Stimulated activated CD4-positive, alpha-beta T cell treated with anti-CD3 and anti-CD28 coated beads, Interleukin-12 subunit alpha, Interleukin-12 subunit beta, amount 100 ng/mL, for 4 hours (primary cell): ENCODE measurements around the gene TUBG1.
"Not testable (repeated sequence)": the region's sequence is repeated elsewhere in the genome, so short reads cannot be mapped to it uniquely, and the experiment has no call there.

ENCODE experiments used
- DNase-seq: peaks from one replicate; pipeline ENCODE4 v3.0.0-alpha.2; 2020

TUBG1 gene

DNA sequence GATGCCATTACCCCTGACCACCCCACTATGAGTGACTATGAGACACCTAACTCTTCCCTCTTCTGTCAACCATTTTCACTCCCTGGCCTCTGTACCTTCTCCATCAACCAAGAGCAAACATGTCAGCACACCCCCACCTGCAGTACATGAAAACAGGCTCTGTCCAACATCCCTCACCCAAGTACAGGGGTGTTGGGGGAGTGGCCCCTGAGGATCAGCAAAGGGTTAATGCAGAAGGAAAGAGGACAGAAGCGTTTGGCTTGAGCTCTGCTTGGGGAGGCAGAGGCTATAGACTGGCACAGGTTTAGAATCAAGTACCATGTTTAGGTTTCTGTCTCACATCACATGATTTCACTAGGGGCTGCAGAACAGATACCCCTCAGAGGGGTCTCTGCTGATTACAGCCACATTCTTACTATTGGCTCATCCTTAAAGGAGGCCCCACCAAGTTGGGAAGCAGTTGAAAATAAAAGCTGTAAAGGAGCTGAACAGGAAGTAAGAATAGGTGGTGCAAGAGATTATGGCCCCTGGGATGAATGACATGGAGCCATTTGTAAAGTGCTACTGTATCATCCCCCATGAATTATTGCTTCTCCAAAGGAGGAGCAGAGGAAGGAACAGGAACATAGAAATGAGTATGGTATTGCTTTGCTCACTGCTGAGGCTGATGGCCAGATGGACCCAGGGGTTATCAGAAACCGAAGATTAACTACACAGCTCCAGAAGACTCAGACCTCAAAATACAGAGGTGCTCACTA, 29.5 kb upstream of the TUBG1 start:
- no peak for DNase-seq

GRCh38 chr17:42581744-42582270, 27.7 kb upstream of the TUBG1 start:
- no peak for DNase-seq

- no peak for DNase-seq
These were observed 24.6 kb upstream of the TUBG1 start for GRCh38 chr17:42584880-42585279.

- DNase-seq, result no peak
These were observed 24.1 kb upstream of the TUBG1 start for GRCh38 chr17:42585353-42585752.

DNA sequence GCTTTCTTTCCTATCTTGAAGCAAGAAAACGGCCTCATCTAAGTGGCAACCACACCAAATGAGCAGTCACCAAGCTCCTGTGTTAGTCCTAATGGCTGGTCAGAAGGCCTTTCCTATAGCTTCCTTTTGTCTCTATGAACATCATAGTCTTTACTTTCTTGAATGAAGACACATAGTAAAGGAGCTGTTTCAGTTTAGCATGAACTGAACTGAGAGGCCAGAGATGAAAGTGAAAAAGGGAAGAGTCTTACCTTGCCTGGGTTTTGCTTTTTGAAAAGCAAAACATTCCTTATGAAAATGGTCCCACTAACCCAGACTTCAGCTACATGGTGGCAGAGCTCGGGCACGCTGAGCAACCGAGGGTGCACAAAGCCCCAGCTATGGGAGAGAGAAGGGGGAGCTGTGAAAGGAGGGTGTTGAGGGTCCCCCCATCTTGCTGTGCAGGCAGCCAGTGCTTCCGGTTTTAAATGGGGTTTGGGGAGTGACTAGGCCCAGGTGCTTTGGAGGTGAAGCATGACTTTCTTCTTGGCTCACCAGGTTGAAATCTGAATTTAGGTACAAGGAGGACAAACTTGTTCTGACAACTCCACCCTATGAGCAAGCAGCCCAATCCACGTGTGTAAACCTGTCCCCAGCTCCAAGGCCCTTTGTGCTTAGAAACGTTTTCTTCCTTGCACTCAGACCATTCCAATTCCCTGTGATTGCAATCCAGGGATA, 22.8 kb upstream of the TUBG1 start:
- no peak for DNase-seq

DNA sequence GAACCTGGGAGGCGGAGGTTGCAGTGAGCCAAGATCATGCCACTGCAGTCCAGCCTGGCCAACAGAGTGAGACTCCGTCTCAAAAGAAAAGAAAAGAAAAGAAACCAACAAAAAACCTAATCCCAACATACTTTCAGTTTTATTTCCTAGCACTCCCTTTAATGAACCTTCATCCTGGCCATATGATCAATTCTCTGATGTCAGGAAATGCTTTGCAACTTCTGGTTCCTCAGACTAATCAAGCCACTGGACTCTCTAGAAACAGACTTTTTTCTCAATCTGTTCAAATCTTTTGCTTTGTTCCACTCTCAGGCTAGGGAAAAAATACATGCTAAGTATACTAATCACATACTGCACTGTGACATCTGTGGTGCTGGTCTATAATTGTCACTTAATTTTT, 18.6 kb upstream of the TUBG1 start:
- DNase-seq, result no peak

- DNase-seq, result no peak
These were observed 18.1 kb upstream of the TUBG1 start for GRCh38 chr17:42591411-42591810.

DNA sequence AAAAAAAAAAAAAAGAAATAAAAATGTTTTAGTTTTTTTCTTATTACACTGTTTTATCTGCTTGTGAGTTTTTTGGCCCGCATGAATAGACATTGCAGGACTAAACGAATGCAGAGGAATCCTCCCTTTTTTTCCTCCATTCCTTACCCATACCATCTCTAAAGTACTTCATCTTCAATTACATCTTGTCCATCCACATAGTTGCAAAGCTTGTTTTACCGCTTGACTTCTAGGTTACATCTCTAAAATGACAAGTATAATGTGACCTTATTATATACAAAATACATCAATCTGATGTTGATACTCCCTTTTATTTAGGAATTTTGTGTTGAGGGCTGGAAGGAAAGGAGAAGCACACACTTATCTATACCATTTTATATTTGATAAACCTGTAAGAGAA, 13.1 kb upstream of the TUBG1 start:
- DNase-seq, result no peak

DNA sequence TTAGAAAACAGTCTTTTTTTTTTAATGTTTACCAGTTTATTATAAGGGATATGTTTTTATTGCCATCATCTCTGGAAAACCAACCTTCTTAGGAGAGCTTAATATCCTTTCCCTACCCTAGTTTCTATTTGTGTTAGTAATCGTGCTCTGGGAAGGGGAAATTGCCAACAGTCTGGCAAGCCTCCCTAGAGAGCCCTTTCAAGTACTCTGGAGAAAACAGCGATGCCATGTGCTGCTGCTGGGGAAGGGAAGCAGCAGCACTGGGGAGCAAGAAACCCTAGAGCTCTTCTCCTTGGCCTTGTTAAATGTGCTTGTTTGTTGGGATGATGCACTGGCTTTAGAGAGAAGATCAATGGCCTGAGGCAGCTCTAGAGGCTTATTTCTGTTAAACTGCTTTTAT, 10.6 kb upstream of the TUBG1 start:
- no peak for DNase-seq

GRCh38 chr17:42603318-42603717, 6.2 kb upstream of the TUBG1 start:
- DNase-seq, result no peak

DNA sequence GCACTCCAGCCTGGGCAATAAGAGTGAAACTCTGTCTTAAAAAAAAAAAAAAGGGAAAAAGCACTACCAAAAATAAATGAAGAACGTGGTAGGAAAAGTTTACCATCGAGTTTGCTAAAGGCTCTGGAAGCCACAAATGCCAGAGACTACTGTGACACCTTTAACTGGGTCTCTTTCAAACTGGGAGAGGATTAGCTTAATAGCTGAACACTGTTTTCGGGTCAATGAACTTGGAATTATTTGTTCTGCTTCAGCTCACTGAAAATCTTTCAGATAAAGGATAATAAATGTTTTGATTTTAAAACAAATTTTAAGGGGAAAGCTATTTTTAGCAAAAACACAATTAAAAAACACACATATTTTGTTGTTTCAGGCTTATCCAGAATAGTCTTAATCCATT, 1.7 kb upstream of the TUBG1 start:
- DNase-seq, result no peak

- DNase-seq, result peak; percentile 4
These were observed 940 bp upstream of the TUBG1 start for GRCh38 chr17:42608305-42609181.

GRCh38 chr17:42609814-42610801, 625 bp downstream of the TUBG1 start:
- DNase-seq, result peak; percentile 14

- DNase-seq, result no peak
These were observed 2.5 kb downstream of the TUBG1 start for GRCh38 chr17:42612013-42612412.

DNA sequence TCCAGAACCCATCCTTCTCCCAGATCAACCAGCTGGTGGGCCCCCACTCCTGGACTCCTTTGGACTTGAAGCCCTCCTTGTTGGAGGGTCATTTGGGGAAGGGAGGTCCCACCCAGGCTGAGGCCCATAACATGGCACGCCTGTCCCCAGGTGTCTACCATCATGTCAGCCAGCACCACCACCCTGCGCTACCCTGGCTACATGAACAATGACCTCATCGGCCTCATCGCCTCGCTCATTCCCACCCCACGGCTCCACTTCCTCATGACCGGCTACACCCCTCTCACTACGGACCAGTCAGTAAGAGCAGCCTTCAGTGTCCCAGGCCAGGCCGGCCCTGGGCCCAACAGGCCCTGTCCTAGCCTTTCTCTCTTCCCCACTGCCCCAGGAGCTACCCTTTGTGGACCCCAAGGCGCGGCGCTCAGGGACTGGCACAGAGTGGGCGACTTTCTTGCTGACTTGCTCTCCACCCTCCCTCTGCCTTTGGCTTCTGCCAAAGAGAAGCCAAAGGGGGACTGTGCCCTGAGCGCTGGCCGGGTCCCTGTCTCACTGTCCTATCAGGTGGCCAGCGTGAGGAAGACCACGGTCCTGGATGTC, 4.3 kb downstream of the TUBG1 start:
- no peak for DNase-seq

DNA sequence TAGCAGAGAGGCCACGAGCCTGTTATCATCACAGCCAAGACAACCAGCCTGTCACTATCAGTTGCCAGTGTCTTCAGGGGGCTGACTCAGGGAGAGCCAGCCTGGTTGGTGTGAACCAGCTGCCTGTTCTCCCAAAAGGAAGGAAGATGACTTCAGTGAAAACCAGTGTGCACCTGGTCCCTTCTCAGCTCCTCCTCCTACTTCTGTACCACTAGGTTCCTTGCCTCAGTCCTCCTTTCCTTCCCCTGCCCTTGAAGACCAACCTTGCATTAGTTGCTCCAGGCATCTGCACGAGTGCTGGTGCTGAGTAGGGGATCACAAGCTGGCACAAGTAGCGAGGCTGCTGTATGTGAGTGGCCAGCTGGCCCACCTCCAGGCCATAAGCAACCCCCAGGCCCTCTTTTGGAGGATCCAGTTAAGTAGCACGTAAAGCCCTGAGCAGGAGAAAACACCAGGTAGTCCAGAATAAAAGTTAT, 8.5 kb downstream of the TUBG1 start:
- DNase-seq, result no peak

GRCh38 chr17:42618442-42619150, 9.1 kb downstream of the TUBG1 start:
- no peak for DNase-seq

DNA sequence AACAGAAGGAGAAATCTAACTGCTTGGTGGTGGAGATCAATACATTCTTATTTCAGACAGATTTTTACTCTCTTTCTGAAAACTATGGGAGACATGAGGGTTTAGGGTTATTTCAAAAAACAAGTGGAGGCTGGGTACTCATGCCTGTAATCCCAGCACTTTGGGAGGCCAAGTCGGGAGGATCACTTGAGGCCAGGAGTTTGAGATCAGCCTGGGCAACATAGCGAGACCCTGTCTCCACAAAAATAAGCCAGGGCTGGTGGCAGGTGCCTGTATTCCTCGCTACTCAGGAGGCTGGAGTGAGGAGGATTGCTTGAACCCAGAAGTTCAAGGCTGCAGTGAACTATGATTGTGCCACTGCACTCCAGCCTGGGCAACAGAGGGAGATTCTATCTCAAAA, 12.5 kb downstream of the TUBG1 start:
- DNase-seq, result not testable (repeated sequence)

DNA sequence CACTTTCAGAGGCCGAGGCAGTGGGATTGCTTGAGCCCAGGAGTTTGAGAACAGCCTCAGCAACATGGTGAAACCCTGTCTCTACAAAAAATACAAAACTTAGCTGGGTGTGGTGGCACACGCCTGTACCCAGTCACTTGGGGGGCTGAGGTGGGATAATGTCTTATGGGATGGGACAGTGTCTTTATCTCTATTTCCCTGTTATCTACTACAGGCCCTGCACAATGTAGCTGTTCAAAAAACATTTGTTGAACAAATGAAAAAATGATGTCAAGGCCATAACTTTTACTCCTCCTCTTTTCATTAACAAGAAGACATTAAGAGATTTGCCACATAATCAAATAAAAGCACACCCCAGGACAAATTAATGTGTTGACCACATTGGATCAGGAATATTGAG, 13.8 kb downstream of the TUBG1 start:
- DNase-seq, result no peak

- no peak for DNase-seq
These were observed 14.5 kb downstream of the TUBG1 start for GRCh38 chr17:42623732-42624596.
